Measurements from ENCODE around the gene FKBP6.

DNA sequence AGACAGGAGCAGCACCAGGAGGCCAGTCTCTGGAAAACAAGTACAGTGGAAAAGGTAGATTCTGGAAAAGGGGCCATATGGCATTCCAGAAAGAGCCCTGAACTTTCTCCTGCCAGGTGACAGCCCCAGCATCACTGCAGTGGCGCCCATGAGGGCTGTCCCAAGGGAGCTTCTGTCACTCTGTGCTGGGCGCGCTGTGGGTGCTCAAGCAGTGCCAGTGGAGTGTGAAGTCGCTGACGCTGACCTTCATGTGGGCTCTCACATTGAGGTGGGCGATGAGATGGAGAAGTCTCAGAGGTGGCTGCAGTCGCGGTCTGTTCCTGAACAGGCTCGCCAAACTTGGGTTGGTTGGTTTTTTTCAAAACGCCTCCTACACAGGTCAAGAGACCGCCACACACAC lies 38.2 kb downstream of the FKBP6 start:
- TF ChIP-seq, protein P1, sequence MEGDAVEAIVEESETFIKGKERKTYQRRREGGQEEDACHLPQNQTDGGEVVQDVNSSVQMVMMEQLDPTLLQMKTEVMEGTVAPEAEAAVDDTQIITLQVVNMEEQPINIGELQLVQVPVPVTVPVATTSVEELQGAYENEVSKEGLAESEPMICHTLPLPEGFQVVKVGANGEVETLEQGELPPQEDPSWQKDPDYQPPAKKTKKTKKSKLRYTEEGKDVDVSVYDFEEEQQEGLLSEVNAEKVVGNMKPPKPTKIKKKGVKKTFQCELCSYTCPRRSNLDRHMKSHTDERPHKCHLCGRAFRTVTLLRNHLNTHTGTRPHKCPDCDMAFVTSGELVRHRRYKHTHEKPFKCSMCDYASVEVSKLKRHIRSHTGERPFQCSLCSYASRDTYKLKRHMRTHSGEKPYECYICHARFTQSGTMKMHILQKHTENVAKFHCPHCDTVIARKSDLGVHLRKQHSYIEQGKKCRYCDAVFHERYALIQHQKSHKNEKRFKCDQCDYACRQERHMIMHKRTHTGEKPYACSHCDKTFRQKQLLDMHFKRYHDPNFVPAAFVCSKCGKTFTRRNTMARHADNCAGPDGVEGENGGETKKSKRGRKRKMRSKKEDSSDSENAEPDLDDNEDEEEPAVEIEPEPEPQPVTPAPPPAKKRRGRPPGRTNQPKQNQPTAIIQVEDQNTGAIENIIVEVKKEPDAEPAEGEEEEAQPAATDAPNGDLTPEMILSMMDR (conservative IDR thresholded peaks at IDR 0.05 in 1 of 2, IDR thresholded peaks at IDR 0.05 in 1 of 2; ENCODE audit: extremely low read depth in 1 of 2, insufficient read depth in 1 of 2, low read depth in 1 of 2, low read length in 2 of 2) = no peak
- TF ChIP-seq EZH2 (IDR thresholded peaks at IDR 0.05; ENCODE audit: borderline replicate concordance, low read length) = no peak

Measured in mammary epithelial cell (primary cell).